HCT116 (cell line): ENCODE measurements around the gene TMEM144. TPM values are rescaled to one million over a fixed set of nuclear protein-coding genes. Genes with fewer than 3 reads are reported as not detected.

ENCODE experiments used
- ATAC-seq: fragments of 200-7000 bp; cut with Tn5 transposase; 2 replicates; pipeline ENCODE4 v1.9.1; 2020; ENCODE audit warnings: mild to moderate bottlenecking, moderate library complexity
- BruUV-seq: library from RNA; stranded (reverse); fragments of 400-500 nt; replicated peaks from 2 replicates; lab custom pipeline; 2021; lab: Mats Ljungman, UMichigan
- CTCF ChIA-PET: fragments of 300-600 bp; sonication (Branson Sonifier 250); formaldehyde crosslinking; loops from one replicate; lab custom pipeline; 2021; ENCODE audit warnings: antibody characterized with exemption; lab: Charles Lee
- POLR2A ChIA-PET: fragments of 300-600, 350-600 bp; sonication (Branson Sonifier 250); formaldehyde crosslinking; loops from one replicate; lab custom pipeline; 2021; ENCODE audit warnings: antibody characterized with exemption; lab: Charles Lee
- RAD21 ChIA-PET, 2 experiments: fragments of 300-600 bp; sonication (Branson Sonifier 250); formaldehyde crosslinking; loops; one replicate each; lab custom pipeline; 2023; ENCODE audit warnings: low total read pairs in 2 of 2; ENCODE audit not compliant: uncharacterized antibody in 2 of 2, unreplicated experiment in 2 of 2, low non-redundant PET in 1 of 2; lab: Charles Lee
- DNase-seq: peaks from one replicate; pipeline ENCODE4 v3.0.0-alpha.2; 2010; ENCODE audit warnings: low read depth, low spot score
- H2AFZ ChIP-seq: fragments of 200-600 bp; shearing (Covaris generic), sonication (generic); 2 replicates; pipeline ENCODE4 v1.6.1; 2017; ENCODE audit warnings: low read depth, mixed run types, mixed read lengths, antibody characterized with exemption, low read length; ENCODE audit not compliant: poor library complexity, severe bottlenecking
- H3K27ac ChIP-seq: 2 replicates; pipeline ENCODE4 v1.5.1; 2012; ENCODE audit warnings: low read depth, low read length
- H3K27me3 ChIP-seq: fragments of 200-600 bp; sonication (generic); 2 replicates; pipeline ENCODE4 v1.6.1; 2016; ENCODE audit warnings: mixed run types, low read length, mixed read lengths; ENCODE audit not compliant: insufficient read depth
- H3K36me3 ChIP-seq, 2 experiments: fragments of 200-500 bp in 1 of 2; fragments of 200-600 bp in 1 of 2; sonication (Bioruptor generic) in 1 of 2; sonication (generic) in 1 of 2; 2 replicates each; pipeline versions ENCODE4 v1.5.1 to v1.6.1; 2014 to 2016; ENCODE audit warnings: low read length in 2 of 2, inconsistent platforms in 1 of 2, mixed read lengths in 1 of 2, mixed run types in 1 of 2; ENCODE audit not compliant: insufficient read depth in 2 of 2, control insufficient read depth in 1 of 2
- H3K4me1 ChIP-seq, 2 experiments: fragments of 200-600 bp in 1 of 2; sonication (generic) in 1 of 2; 2 replicates each; pipeline versions ENCODE4 v1.5.1 to v1.6.1; 2012 to 2017; ENCODE audit warnings: low read length in 2 of 2, inconsistent platforms in 1 of 2, mild to moderate bottlenecking in 1 of 2, mixed read lengths in 1 of 2, mixed run types in 1 of 2, moderate library complexity in 1 of 2; ENCODE audit not compliant: insufficient read depth in 2 of 2, control insufficient read depth in 1 of 2
- H3K4me2 ChIP-seq: fragments of 200-600 bp; sonication (generic); 2 replicates; pipeline ENCODE4 v1.6.1; 2017; ENCODE audit warnings: mixed run types, low read length, mixed read lengths
- H3K4me3 ChIP-seq, 2 experiments: fragments of 200-600 bp in 1 of 2; sonication (generic) in 1 of 2; replicated peaks in 1 of 2; 2 replicates each; pipeline ENCODE4 v1.5.1; 2011 to 2016; ENCODE audit warnings: low read length in 2 of 2, control low read depth in 1 of 2, low read depth in 1 of 2, mild to moderate bottlenecking in 1 of 2, mixed read lengths in 1 of 2, mixed run types in 1 of 2
- H3K79me2 ChIP-seq: fragments of 200-600 bp; sonication (generic); 2 replicates; pipeline ENCODE4 v1.6.1; 2017; ENCODE audit warnings: mild to moderate bottlenecking, mixed run types, low read length, moderate library complexity, mixed read lengths; ENCODE audit not compliant: insufficient read depth
- H3K9ac ChIP-seq: fragments of 200-600 bp; sonication (generic); 2 replicates; pipeline ENCODE4 v1.6.1; 2016; ENCODE audit warnings: low read length, mixed read lengths
- H3K9me2 ChIP-seq: fragments of 200-600 bp; sonication (generic), shearing (Covaris generic); 2 replicates; pipeline ENCODE4 v1.6.1; 2017; ENCODE audit warnings: mixed run types, mild to moderate bottlenecking, moderate library complexity; ENCODE audit not compliant: insufficient read depth
- H3K9me3 ChIP-seq, 2 experiments: fragments of 200-500 bp in 1 of 2; fragments of 200-600 bp in 1 of 2; sonication (Bioruptor generic) in 1 of 2; sonication (generic) in 1 of 2; 2 replicates each; pipeline ENCODE4 v1.6.1; 2014 to 2017; ENCODE audit warnings: low read length in 2 of 2, mixed read lengths in 2 of 2, inconsistent platforms in 1 of 2, low read depth in 1 of 2, mild to moderate bottlenecking in 1 of 2, mixed run types in 1 of 2, moderate library complexity in 1 of 2; ENCODE audit not compliant: control insufficient read depth in 1 of 2, insufficient read depth in 1 of 2
- H4K20me1 ChIP-seq: fragments of 200-600 bp; sonication (generic), shearing (Covaris generic); 2 replicates; pipeline ENCODE4 v1.6.1; 2017; ENCODE audit warnings: mixed run types, mild to moderate bottlenecking, moderate library complexity; ENCODE audit not compliant: insufficient read depth
- ATF3 ChIP-seq: IDR thresholded peaks from 2 replicates; pipeline ENCODE4 v1.6.1; 2012
- CBX3 ChIP-seq: IDR thresholded peaks from 2 replicates; pipeline ENCODE4 v1.6.1; 2012; ENCODE audit warnings: low read depth
- CTCF ChIP-seq, 3 experiments: fragments of 200-600 bp in 1 of 3; sonication (generic) in 1 of 3; IDR thresholded peaks in 2 of 3; conservative IDR thresholded peaks in 1 of 3; 2 replicates each; pipeline ENCODE4 v1.5.1; 2012 to 2017; ENCODE audit warnings: low read depth in 2 of 3, low read length in 2 of 3, antibody characterized with exemption in 1 of 3, borderline replicate concordance in 1 of 3, control low read depth in 1 of 3, mild to moderate bottlenecking in 1 of 3, mixed read lengths in 1 of 3, mixed run types in 1 of 3, moderate library complexity in 1 of 3; ENCODE audit not compliant: insufficient read depth in 1 of 3
- EZH2 ChIP-seq: fragments of 200-600 bp; sonication (generic); IDR thresholded peaks from 2 replicates; pipeline ENCODE4 v1.6.1; 2017; ENCODE audit warnings: antibody characterized with exemption, mixed run types
- MAX ChIP-seq: IDR thresholded peaks from 2 replicates; pipeline ENCODE4 v1.6.1; 2012
- RAD21 ChIP-seq: IDR thresholded peaks from 2 replicates; pipeline ENCODE4 v1.6.1; 2012; ENCODE audit warnings: low read depth, mild to moderate bottlenecking
- SIN3A ChIP-seq: IDR thresholded peaks from 2 replicates; pipeline ENCODE4 v1.6.1; 2012; ENCODE audit warnings: low read depth
- SP1 ChIP-seq: IDR thresholded peaks from 2 replicates; pipeline ENCODE4 v1.6.1; 2012; ENCODE audit warnings: low read depth
- TCF7L2 ChIP-seq: IDR thresholded peaks from 2 replicates; pipeline ENCODE4 v1.7.0; 2011; ENCODE audit warnings: borderline replicate concordance, inconsistent platforms; ENCODE audit not compliant: insufficient read depth, insufficient read length; ENCODE audit errors: extremely low read depth
- YY1 ChIP-seq: IDR thresholded peaks from 2 replicates; pipeline ENCODE4 v1.6.1; 2011; ENCODE audit warnings: low read length, low read depth, moderate library complexity, mild to moderate bottlenecking; ENCODE audit not compliant: insufficient replicate concordance; ENCODE audit errors: extremely low read depth
- intact Hi-C: fragments of 100-400 bp; cut with micrococcal nuclease; formaldehyde crosslinking; loops from 2 replicates; pipeline ENCODE4 v1.10.0; 2022
- total RNA-seq: library from RNA; stranded (reverse); gene quantifications from one replicate; pipeline ENCODE4 v1.2.1, GENCODE V29; 2021; ENCODE audit not compliant: unreplicated experiment

Gene TMEM144
- total RNA-seq, 1 experiment from 2014 or later = 12.9 TPM

GRCh38 chr4:158214856-158215255 lies 4.6 kb downstream of the TMEM144 start:
- H3K9me3 ChIP-seq = no peaks in the 10 kb centered on the region
- no peak overlapping the region for H3K4me2 ChIP-seq
- no peaks in the 10 kb centered on the region for H3K79me2 ChIP-seq
- H3K36me3 ChIP-seq = peaks cover 0 to 5% of the 10 kb centered on the region in 2 experiments; a peak in 1 of 4 replicates
- TF ChIP-seq EZH2 (no peak), SP1 (no peak), ATF3 (no peak), MAX (no peak), CTCF (IDR thresholded peaks at IDR 0.05 in 2 of 3, conservative IDR thresholded peaks at IDR 0.05 in 1 of 3; ENCODE audit: borderline replicate concordance in 1 of 3, insufficient read depth in 1 of 3, low read depth in 2 of 3, low read length in 2 of 3) (no peak), RAD21 (no peak), YY1 (no peak), TCF7L2 (no peak), SIN3A (no peak), CBX3 (no peak)
- no peak for DNase-seq
- no peak for ATAC-seq
- H4K20me1 ChIP-seq = no peaks in the 10 kb centered on the region
- H3K9me2 ChIP-seq = no peaks in the 10 kb centered on the region
- no peak overlapping the region for H2AFZ ChIP-seq
- H3K27me3 ChIP-seq = no peaks in the 10 kb centered on the region
- H3K4me1 ChIP-seq = peaks cover 5 to 13% of the 10 kb centered on the region in 2 experiments; a peak in 3 of 4 replicates
- ChIA-PET RAD21 (no interaction called here), CTCF (no interaction called here), POLR2A (no interaction called here)
- no peak overlapping the region for H3K9ac ChIP-seq
- no TSS peak for BruUV-seq
- no peak overlapping the region for H3K27ac ChIP-seq
- intact Hi-C loops = no loop called here
- H3K4me3 ChIP-seq = no peak overlapping the region
